HCT116 (cell line): ENCODE measurements around the gene RAX. TPM values are rescaled to one million over a fixed set of nuclear protein-coding genes. Genes with fewer than 3 reads are reported as not detected.

Experiments
- ATAC-seq: fragments of 200-7000 bp; cut with Tn5 transposase; 2 replicates; pipeline ENCODE4 v1.9.1; 2020; ENCODE audit warnings: mild to moderate bottlenecking, moderate library complexity
- Bru-seq: library from RNA; stranded (reverse); fragments of 400-500 nt; gene quantifications from one replicate; lab custom pipeline; 2021; lab: Mats Ljungman, UMichigan
- BruChase-seq, 2 experiments: library from RNA; stranded (reverse); fragments of 400-500 nt; gene quantifications; one replicate each; lab custom pipeline; 2021; lab: Mats Ljungman, UMichigan
- BruUV-seq: library from RNA; stranded (reverse); fragments of 400-500 nt; replicated peaks from 2 replicates; lab custom pipeline; 2021; lab: Mats Ljungman, UMichigan
- CTCF ChIA-PET: fragments of 300-600 bp; sonication (Branson Sonifier 250); formaldehyde crosslinking; loops from one replicate; lab custom pipeline; 2021; ENCODE audit warnings: antibody characterized with exemption; lab: Charles Lee
- POLR2A ChIA-PET: fragments of 300-600, 350-600 bp; sonication (Branson Sonifier 250); formaldehyde crosslinking; loops from one replicate; lab custom pipeline; 2021; ENCODE audit warnings: antibody characterized with exemption; lab: Charles Lee
- RAD21 ChIA-PET, 2 experiments: fragments of 300-600 bp; sonication (Branson Sonifier 250); formaldehyde crosslinking; loops; one replicate each; lab custom pipeline; 2023; ENCODE audit warnings: low total read pairs in 2 of 2; ENCODE audit not compliant: uncharacterized antibody in 2 of 2, unreplicated experiment in 2 of 2, low non-redundant PET in 1 of 2; lab: Charles Lee
- DNase-seq: peaks from one replicate; pipeline ENCODE4 v3.0.0-alpha.2; 2010; ENCODE audit warnings: low read depth, low spot score
- H2AFZ ChIP-seq: fragments of 200-600 bp; shearing (Covaris generic), sonication (generic); 2 replicates; pipeline ENCODE4 v1.6.1; 2017; ENCODE audit warnings: low read depth, mixed run types, mixed read lengths, antibody characterized with exemption, low read length; ENCODE audit not compliant: poor library complexity, severe bottlenecking
- H3K27ac ChIP-seq: 2 replicates; pipeline ENCODE4 v1.5.1; 2012; ENCODE audit warnings: low read depth, low read length
- H3K27me3 ChIP-seq: fragments of 200-600 bp; sonication (generic); 2 replicates; pipeline ENCODE4 v1.6.1; 2016; ENCODE audit warnings: mixed run types, low read length, mixed read lengths; ENCODE audit not compliant: insufficient read depth
- H3K36me3 ChIP-seq, 2 experiments: fragments of 200-500 bp in 1 of 2; fragments of 200-600 bp in 1 of 2; sonication (Bioruptor generic) in 1 of 2; sonication (generic) in 1 of 2; 2 replicates each; pipeline versions ENCODE4 v1.5.1 to v1.6.1; 2014 to 2016; ENCODE audit warnings: low read length in 2 of 2, inconsistent platforms in 1 of 2, mixed read lengths in 1 of 2, mixed run types in 1 of 2; ENCODE audit not compliant: insufficient read depth in 2 of 2, control insufficient read depth in 1 of 2
- H3K4me1 ChIP-seq, 2 experiments: fragments of 200-600 bp in 1 of 2; sonication (generic) in 1 of 2; 2 replicates each; pipeline versions ENCODE4 v1.5.1 to v1.6.1; 2012 to 2017; ENCODE audit warnings: low read length in 2 of 2, inconsistent platforms in 1 of 2, mild to moderate bottlenecking in 1 of 2, mixed read lengths in 1 of 2, mixed run types in 1 of 2, moderate library complexity in 1 of 2; ENCODE audit not compliant: insufficient read depth in 2 of 2, control insufficient read depth in 1 of 2
- H3K4me2 ChIP-seq: fragments of 200-600 bp; sonication (generic); 2 replicates; pipeline ENCODE4 v1.6.1; 2017; ENCODE audit warnings: mixed run types, low read length, mixed read lengths
- H3K4me3 ChIP-seq, 2 experiments: fragments of 200-600 bp in 1 of 2; sonication (generic) in 1 of 2; replicated peaks in 1 of 2; 2 replicates each; pipeline ENCODE4 v1.5.1; 2011 to 2016; ENCODE audit warnings: low read length in 2 of 2, control low read depth in 1 of 2, low read depth in 1 of 2, mild to moderate bottlenecking in 1 of 2, mixed read lengths in 1 of 2, mixed run types in 1 of 2
- H3K79me2 ChIP-seq: fragments of 200-600 bp; sonication (generic); 2 replicates; pipeline ENCODE4 v1.6.1; 2017; ENCODE audit warnings: mild to moderate bottlenecking, mixed run types, low read length, moderate library complexity, mixed read lengths; ENCODE audit not compliant: insufficient read depth
- H3K9ac ChIP-seq: fragments of 200-600 bp; sonication (generic); 2 replicates; pipeline ENCODE4 v1.6.1; 2016; ENCODE audit warnings: low read length, mixed read lengths
- H3K9me2 ChIP-seq: fragments of 200-600 bp; sonication (generic), shearing (Covaris generic); 2 replicates; pipeline ENCODE4 v1.6.1; 2017; ENCODE audit warnings: mixed run types, mild to moderate bottlenecking, moderate library complexity; ENCODE audit not compliant: insufficient read depth
- H3K9me3 ChIP-seq, 2 experiments: fragments of 200-500 bp in 1 of 2; fragments of 200-600 bp in 1 of 2; sonication (Bioruptor generic) in 1 of 2; sonication (generic) in 1 of 2; 2 replicates each; pipeline ENCODE4 v1.6.1; 2014 to 2017; ENCODE audit warnings: low read length in 2 of 2, mixed read lengths in 2 of 2, inconsistent platforms in 1 of 2, low read depth in 1 of 2, mild to moderate bottlenecking in 1 of 2, mixed run types in 1 of 2, moderate library complexity in 1 of 2; ENCODE audit not compliant: control insufficient read depth in 1 of 2, insufficient read depth in 1 of 2
- H4K20me1 ChIP-seq: fragments of 200-600 bp; sonication (generic), shearing (Covaris generic); 2 replicates; pipeline ENCODE4 v1.6.1; 2017; ENCODE audit warnings: mixed run types, mild to moderate bottlenecking, moderate library complexity; ENCODE audit not compliant: insufficient read depth
- intact Hi-C: fragments of 100-400 bp; cut with micrococcal nuclease; formaldehyde crosslinking; loops from 2 replicates; pipeline ENCODE4 v1.10.0; 2022
- long read RNA-seq: library from polyadenylated mRNA; unstranded; transcript quantifications from one replicate; pipeline ENCODE4 v2.0.0, GENCODE V29; 2021; ENCODE audit not compliant: unreplicated experiment
- polyA plus RNA-seq: library from polyadenylated mRNA; unstranded; fragments of >200 nt; gene quantifications from 2 replicates; pipeline ENCODE4 v1.2.1, GENCODE V29; 2012; ENCODE audit warnings: missing spikeins
- total RNA-seq: library from RNA; stranded (reverse); gene quantifications from one replicate; pipeline ENCODE4 v1.2.1, GENCODE V29; 2021; ENCODE audit not compliant: unreplicated experiment
- TF ChIP-seq, protein P1 (sequence below), 3 experiments: fragments of 200-600 bp in 1 of 3; sonication (generic) in 1 of 3; IDR thresholded peaks in 2 of 3; conservative IDR thresholded peaks in 1 of 3; 2 replicates each; pipeline ENCODE4 v1.5.1; 2012 to 2017; ENCODE audit warnings: low read depth in 2 of 3, low read length in 2 of 3, antibody characterized with exemption in 1 of 3, borderline replicate concordance in 1 of 3, control low read depth in 1 of 3, mild to moderate bottlenecking in 1 of 3, mixed read lengths in 1 of 3, mixed run types in 1 of 3, moderate library complexity in 1 of 3; ENCODE audit not compliant: insufficient read depth in 1 of 3
- TF ChIP-seq, protein P2 (sequence below): IDR thresholded peaks from 2 replicates; pipeline ENCODE4 v1.6.1; 2011; ENCODE audit warnings: mild to moderate bottlenecking, low read length, moderate library complexity; ENCODE audit not compliant: insufficient replicate concordance; ENCODE audit errors: extremely low read depth

RAX gene
- not detected for total RNA-seq
- polyA plus RNA-seq, result not detected in 2 replicates
- Bru-seq, nascent RNA, result percentile 9 among the genes with signal in this experiment
- not detected for BruChase-seq, experiment 1, labeled RNA remaining after a 6-hour chase
- not detected for BruChase-seq, experiment 2, labeled RNA remaining after a 2-hour chase
- long read RNA-seq, result 0 reads

GRCh38 chr18:59272891-59273758 lies at the start of gene RAX:
Gene RAX, minus strand, starts transcription at chr18:59273454. Its CDS starts 248 bp downstream, at chr18:59273206.
- no peak within 1 kb of the TSS for H2AFZ ChIP-seq
- H3K4me2 ChIP-seq, result no peak within 1 kb of the TSS
- no peak within 1 kb of the TSS for H3K27ac ChIP-seq
- no peaks in the 10 kb centered on the region for H3K9me2 ChIP-seq
- no peaks in the 10 kb centered on the region for H3K79me2 ChIP-seq
- ATAC-seq, result no peak
- TF ChIP-seq, protein P1, sequence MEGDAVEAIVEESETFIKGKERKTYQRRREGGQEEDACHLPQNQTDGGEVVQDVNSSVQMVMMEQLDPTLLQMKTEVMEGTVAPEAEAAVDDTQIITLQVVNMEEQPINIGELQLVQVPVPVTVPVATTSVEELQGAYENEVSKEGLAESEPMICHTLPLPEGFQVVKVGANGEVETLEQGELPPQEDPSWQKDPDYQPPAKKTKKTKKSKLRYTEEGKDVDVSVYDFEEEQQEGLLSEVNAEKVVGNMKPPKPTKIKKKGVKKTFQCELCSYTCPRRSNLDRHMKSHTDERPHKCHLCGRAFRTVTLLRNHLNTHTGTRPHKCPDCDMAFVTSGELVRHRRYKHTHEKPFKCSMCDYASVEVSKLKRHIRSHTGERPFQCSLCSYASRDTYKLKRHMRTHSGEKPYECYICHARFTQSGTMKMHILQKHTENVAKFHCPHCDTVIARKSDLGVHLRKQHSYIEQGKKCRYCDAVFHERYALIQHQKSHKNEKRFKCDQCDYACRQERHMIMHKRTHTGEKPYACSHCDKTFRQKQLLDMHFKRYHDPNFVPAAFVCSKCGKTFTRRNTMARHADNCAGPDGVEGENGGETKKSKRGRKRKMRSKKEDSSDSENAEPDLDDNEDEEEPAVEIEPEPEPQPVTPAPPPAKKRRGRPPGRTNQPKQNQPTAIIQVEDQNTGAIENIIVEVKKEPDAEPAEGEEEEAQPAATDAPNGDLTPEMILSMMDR (IDR thresholded peaks at IDR 0.05 in 2 of 3, conservative IDR thresholded peaks at IDR 0.05 in 1 of 3; ENCODE audit: borderline replicate concordance in 1 of 3, insufficient read depth in 1 of 3, low read depth in 2 of 3, low read length in 2 of 3), result 0 out of 6 replicates have a peak, but pooled peaks of 1 of the 3 experiments have one; percentile 15
- TF ChIP-seq, protein P2, sequence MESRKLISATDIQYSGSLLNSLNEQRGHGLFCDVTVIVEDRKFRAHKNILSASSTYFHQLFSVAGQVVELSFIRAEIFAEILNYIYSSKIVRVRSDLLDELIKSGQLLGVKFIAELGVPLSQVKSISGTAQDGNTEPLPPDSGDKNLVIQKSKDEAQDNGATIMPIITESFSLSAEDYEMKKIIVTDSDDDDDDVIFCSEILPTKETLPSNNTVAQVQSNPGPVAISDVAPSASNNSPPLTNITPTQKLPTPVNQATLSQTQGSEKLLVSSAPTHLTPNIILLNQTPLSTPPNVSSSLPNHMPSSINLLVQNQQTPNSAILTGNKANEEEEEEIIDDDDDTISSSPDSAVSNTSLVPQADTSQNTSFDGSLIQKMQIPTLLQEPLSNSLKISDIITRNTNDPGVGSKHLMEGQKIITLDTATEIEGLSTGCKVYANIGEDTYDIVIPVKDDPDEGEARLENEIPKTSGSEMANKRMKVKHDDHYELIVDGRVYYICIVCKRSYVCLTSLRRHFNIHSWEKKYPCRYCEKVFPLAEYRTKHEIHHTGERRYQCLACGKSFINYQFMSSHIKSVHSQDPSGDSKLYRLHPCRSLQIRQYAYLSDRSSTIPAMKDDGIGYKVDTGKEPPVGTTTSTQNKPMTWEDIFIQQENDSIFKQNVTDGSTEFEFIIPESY, result no peak
- POLR2A ChIA-PET, result no interaction called here
- RAD21 ChIA-PET, result no interaction called here
- no peaks in the 10 kb centered on the region for H3K36me3 ChIP-seq
- H3K9me3 ChIP-seq, result no peaks in the 10 kb centered on the region
- H3K4me1 ChIP-seq, result peaks cover 0 to 7% of the 10 kb centered on the region in 2 experiments; a peak in 2 of 4 replicates
- peaks cover 17% of the 10 kb centered on the region for H3K27me3 ChIP-seq
- no peaks in the 10 kb centered on the region for H4K20me1 ChIP-seq
- CTCF ChIA-PET, result no interaction called here
- no peak for DNase-seq
- H3K9ac ChIP-seq, result no peak within 1 kb of the TSS
- H3K4me3 ChIP-seq, result no peak within 1 kb of the TSS
- intact Hi-C loops, result no loop called here
- BruUV-seq, result no TSS peak
